Mesodermal cell (in vitro differentiated cells): Measurements from ENCODE around the gene PLA2G2D.

Experiments used
- H3K27ac ChIP-seq: 2 replicates; pipeline ENCODE4 v1.7.0; 2013; ENCODE audit warnings: mild to moderate bottlenecking, low read depth, low read length, moderate library complexity; ENCODE audit not compliant: severe bottlenecking
- H3K36me3 ChIP-seq: 2 replicates; pipeline ENCODE4 v1.7.1; 2013; ENCODE audit warnings: mild to moderate bottlenecking, low read length, moderate library complexity; ENCODE audit not compliant: control insufficient read depth, insufficient read depth
- H3K4me1 ChIP-seq: one replicate; pipeline ENCODE4 v1.7.1; 2013; ENCODE audit warnings: mild to moderate bottlenecking, low read length; ENCODE audit not compliant: insufficient read depth, control insufficient read depth, poor library complexity, severe bottlenecking
- H3K4me3 ChIP-seq: 2 replicates; pipeline ENCODE4 v1.7.0; 2013; ENCODE audit warnings: low read length, control low read depth, mild to moderate bottlenecking; ENCODE audit not compliant: insufficient read depth, poor library complexity, severe bottlenecking; ENCODE audit errors: extremely low read depth
- H3K9me3 ChIP-seq: 2 replicates; pipeline ENCODE4 v1.7.1; 2013; ENCODE audit warnings: mild to moderate bottlenecking, low read length, moderate library complexity; ENCODE audit not compliant: control insufficient read depth
- WGBS, 2 experiments: methylation state at CpG; one replicate each; pipeline ENCODE4 v1.1.5; 2013; ENCODE audit warnings: missing lambda C conversion rate in 2 of 2; ENCODE audit not compliant: insufficient coverage in 2 of 2; 5-methylcytosine and 5-hydroxymethylcytosine counted together

PLA2G2D gene

DNA sequence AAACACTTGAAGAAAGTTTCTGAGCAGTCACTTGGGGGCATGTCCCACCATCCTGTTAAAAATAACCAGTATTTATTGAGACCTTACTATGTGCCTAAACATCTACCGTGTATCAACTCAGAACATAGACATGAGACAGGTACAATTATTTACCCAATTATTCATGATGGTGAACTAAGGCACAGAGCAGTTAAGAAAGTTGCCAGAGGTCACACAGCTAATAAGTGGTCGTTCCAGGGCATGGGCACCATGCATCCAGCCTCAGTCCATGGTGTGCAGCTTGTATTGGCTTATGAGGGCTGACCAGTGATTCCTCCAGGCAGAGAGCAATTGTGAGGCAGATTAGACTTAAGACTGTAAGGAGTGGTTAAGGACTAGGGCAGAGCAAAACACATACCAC is 44.0 kb downstream of the PLA2G2D start:
- 88 to 100% methylated on average over 1 to 2 of the region's 2 CpGs for WGBS, 2 experiments
- no peaks in the 10 kb centered on the region for H3K36me3 ChIP-seq
- H3K27ac ChIP-seq = no peak overlapping the region
- H3K4me3 ChIP-seq = no peak overlapping the region
- H3K9me3 ChIP-seq = no peaks in the 10 kb centered on the region
- no peaks in the 10 kb centered on the region for H3K4me1 ChIP-seq

DNA sequence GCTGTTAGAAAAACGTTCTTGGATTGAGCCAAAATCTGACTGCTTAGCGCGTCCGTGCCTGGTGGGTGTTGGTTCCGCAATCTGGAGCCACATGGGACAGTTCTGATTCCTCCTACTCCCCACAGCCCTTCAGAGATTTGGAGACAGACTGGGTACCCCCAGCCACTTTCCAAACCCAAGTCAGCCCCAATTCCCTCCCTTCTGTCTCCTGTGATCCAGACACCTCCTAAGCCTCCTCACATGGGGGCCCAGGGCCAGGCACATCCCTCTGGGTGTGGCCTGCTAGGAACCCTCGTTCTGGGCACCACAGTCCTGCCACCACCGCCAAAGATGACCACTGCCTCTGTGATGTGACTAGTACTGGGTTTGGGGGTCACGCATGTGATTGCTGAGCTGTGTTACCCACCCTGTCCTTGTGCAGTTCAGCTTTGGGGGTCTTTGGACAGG is 44.6 kb downstream of the PLA2G2D start:
- H3K9me3 ChIP-seq = no peaks in the 10 kb centered on the region
- no peak overlapping the region for H3K27ac ChIP-seq
- no peaks in the 10 kb centered on the region for H3K36me3 ChIP-seq
- WGBS, 2 experiments = 80 to 95% methylated on average over 6 to 8 of the region's 8 CpGs
- H3K4me1 ChIP-seq = no peaks in the 10 kb centered on the region
- no peak overlapping the region for H3K4me3 ChIP-seq

DNA sequence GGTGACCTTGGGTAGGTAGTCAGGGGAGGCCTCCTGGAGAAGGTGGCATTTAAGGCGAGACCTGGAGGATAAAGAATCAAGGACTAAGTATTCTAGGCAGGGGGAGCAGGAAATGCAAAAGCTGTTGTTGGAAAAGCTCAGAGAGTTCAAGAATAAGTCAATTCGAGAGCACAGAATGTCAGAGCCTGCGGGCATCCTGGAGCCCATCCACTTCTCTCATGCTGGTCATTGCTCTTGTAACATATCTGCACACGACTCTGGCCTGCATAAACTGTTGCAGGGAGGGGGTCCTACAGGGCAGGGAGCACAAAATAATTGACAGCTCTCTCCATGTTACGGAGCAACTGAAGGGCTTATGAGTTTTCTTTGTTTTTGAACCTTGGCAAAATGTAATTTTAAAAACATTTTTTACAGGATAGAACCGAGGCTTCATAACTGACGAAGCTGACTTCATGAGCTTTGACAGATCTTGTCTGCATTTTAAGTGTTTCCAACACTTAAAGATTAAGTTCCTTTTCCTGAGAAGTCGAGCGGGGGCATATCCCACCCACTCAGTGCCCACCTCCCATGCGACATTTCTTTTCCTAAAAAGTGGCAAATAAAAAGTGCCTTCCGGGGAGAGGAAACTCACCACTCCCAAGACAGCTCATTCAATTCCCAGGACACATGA is 45.1 kb downstream of the PLA2G2D start:
- Histone ChIP-seq H3K4me1 (no peaks in the 10 kb centered on the region), H3K4me3 (no peak overlapping the region), H3K27ac (no peak overlapping the region), H3K9me3 (no peaks in the 10 kb centered on the region), H3K36me3 (no peaks in the 10 kb centered on the region)
- WGBS, 2 experiments = 85 to 90% methylated on average over 8 to 11 of the region's 11 CpGs

DNA sequence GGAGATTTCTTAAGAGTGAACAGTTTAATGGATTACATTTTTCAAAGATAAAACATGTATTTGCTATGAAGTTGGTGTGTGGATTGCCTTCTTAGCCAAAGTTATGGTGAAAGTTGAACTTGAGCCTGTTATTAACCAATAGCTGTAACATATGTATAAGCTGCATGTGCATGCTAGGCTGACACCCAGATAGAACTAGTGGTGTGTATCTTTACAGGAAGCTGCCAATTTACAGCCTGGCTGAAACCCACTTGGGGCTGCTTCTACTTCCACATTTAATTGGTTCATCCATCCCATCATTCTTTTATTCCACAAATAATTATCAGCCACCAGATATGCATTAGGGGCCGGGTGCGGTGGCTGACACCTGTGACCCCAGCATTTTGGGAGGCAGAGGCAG is 46.1 kb downstream of the PLA2G2D start:
- H3K36me3 ChIP-seq = no peaks in the 10 kb centered on the region
- H3K9me3 ChIP-seq = no peaks in the 10 kb centered on the region
- no peak overlapping the region for H3K27ac ChIP-seq
- no peaks in the 10 kb centered on the region for H3K4me1 ChIP-seq
- WGBS, 2 experiments = 94 to 95% methylated on average over 2 of the region's 2 CpGs
- no peak overlapping the region for H3K4me3 ChIP-seq

DNA sequence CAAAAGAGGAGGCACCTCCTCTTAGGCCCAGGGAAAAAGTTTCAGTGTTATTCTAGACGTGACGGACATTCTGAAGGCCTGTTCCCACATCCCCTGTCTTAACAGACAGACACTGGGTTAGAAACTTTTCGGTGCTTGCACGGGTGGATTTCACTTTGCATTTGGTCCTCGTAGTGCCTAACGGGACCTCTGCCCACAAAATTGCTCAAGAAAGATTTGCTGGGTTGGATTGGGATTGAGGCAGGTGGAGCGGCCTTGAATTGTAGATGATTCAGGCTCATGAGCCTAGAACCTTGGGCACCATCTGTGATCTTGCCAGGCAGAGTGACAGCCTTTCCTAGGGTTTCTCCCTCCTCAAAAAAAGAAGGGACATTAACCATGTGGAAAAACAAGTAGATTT is 46.6 kb downstream of the PLA2G2D start:
- no peaks in the 10 kb centered on the region for H3K4me1 ChIP-seq
- H3K27ac ChIP-seq = no peak overlapping the region
- H3K9me3 ChIP-seq = no peaks in the 10 kb centered on the region
- no peak overlapping the region for H3K4me3 ChIP-seq
- 80 to 92% methylated on average over 7 of the region's 7 CpGs for WGBS, 2 experiments
- no peaks in the 10 kb centered on the region for H3K36me3 ChIP-seq

DNA sequence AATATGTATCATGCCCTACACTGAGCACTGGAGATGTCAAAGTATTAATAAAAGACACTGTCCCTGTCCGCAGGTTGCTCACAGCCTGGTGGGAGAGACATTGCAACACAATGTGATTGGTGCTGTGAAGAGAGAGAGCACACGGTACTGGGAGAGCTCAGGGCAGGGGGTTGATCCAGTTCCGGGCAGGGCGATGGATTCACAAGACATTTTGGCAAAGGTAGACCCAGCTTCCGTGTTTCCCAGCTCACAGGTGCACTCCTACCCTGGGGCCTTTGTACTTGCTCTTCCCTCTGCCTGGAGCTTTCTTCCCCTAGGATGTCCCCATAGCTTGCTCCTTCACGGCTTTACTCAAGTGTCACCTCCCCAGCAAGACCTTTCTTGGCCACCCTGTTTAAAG is 47.9 kb downstream of the PLA2G2D start:
- Histone ChIP-seq H3K4me1 (no peaks in the 10 kb centered on the region), H3K36me3 (no peaks in the 10 kb centered on the region), H3K9me3 (no peaks in the 10 kb centered on the region), H3K4me3 (no peak overlapping the region), H3K27ac (no peak overlapping the region)
- WGBS, 2 experiments = 85 to 93% methylated on average over 5 to 6 of the region's 6 CpGs

DNA sequence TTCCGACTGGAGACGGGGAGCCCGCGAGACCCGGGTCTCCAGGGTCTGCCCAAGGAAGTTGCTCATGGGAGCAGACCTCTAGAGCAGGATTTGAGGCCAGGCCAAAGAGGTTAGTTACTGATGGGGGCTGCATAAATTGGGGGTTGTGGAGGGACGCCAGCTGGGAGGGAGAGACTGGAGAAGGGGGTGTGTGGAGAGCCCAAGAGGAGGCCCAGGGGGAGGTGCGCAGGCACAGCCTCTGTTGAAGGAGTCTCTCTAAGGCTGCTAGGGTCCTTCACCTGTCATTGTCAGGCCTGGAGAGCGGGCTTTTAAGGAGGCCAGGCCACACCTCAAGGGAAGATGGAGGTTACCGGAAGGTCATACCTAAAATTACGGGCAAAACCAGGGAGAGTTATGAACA is 49.0 kb downstream of the PLA2G2D start:
- Histone ChIP-seq H3K4me1 (no peaks in the 10 kb centered on the region), H3K36me3 (no peaks in the 10 kb centered on the region), H3K27ac (no peak overlapping the region), H3K4me3 (no peak overlapping the region), H3K9me3 (no peaks in the 10 kb centered on the region)
- 94% methylated on average over 9 to 10 of the region's 10 CpGs for WGBS, 2 experiments

DNA sequence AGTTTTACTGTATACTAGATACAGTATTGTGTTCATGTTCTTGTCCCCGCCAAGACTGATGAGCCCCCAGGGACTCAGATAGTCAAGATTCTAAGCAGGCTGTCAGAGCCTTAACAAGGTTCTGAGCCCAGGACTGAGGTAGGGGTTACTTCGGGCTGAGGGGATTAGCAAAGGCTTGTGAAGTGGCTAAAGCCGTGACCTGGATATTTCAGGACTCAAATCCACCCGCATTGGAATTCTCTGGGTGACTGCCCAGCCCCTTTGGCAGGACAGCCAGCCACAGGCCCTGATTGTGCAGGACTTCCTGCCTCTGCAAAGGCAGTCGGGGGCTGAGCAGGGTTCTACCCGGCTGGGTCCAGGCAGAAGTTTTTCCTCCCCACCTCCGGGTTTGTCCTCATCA is 49.5 kb downstream of the PLA2G2D start, which contains the start of gene PLA2G5:
Gene PLA2G5, plus strand, starts transcription at position 321 of the 400 bp plus-strand sequence. CDS start 14,637 bp downstream, outside the sequence.
- H3K4me1 ChIP-seq = no peaks in the 10 kb centered on the region
- H3K9me3 ChIP-seq = no peaks in the 10 kb centered on the region
- H3K27ac ChIP-seq = no peak within 1 kb of the TSS
- H3K4me3 ChIP-seq = no peak within 1 kb of the TSS
- no peaks in the 10 kb centered on the region for H3K36me3 ChIP-seq
- 70 to 79% methylated on average over 6 of the region's 7 CpGs for WGBS, 2 experiments

DNA sequence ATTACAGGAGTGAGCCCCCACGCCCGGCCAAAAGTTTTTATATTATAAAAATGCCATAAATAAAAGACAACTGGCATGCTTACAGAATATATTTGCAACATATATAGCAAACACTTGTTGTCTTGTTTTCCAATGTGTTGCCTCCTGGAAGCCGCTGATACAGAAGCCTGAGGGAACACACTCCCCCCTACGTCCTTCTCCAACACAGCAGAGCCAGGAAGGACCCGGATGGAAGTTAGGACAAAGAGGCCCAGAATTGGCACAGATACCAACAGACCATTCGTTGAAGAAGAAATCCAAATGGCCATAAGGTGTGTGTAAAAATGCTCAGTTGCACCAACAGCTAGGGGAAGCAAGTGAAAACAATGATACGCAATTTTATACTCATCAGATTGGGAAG is 50.6 kb downstream of the PLA2G2D start:
- H3K4me1 ChIP-seq = no peaks in the 10 kb centered on the region
- no peak overlapping the region for H3K4me3 ChIP-seq
- no peak overlapping the region for H3K27ac ChIP-seq
- no peaks in the 10 kb centered on the region for H3K36me3 ChIP-seq
- no peaks in the 10 kb centered on the region for H3K9me3 ChIP-seq
- 90 to 97% methylated on average over 2 to 3 of the region's 7 CpGs for WGBS, 2 experiments

DNA sequence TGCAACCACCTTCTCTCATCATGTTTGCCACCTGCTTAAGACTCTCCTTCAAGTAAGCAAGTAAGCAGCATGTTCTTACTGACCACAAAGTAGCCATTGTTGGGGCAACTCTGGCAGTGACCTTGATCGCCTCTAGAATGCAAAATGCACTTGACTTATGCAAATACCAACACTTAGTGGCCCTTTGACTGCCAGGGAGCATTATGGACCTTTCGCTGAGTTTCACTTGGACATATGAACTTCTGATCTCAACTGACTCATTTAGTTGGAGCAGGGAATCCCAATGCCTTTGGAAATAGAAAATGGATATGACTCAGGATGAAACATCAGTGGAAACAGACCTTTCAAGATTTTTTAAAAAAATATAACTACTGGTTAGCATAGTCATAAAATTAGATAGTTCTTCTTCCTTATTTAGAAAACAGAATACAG is 55.5 kb downstream of the PLA2G2D start:
- H3K9me3 ChIP-seq = no peaks in the 10 kb centered on the region
- no peak overlapping the region for H3K4me3 ChIP-seq
- H3K27ac ChIP-seq = no peak overlapping the region
- H3K4me1 ChIP-seq = no peaks in the 10 kb centered on the region
- no peaks in the 10 kb centered on the region for H3K36me3 ChIP-seq
- 86 to 92% methylated on average over 2 of the region's 2 CpGs for WGBS, 2 experiments
